Fibroblast of villous mesenchyme (primary cell): Measurements from ENCODE around the gene GPR35. TPM values are rescaled to one million over a fixed set of nuclear protein-coding genes. Genes with fewer than 3 reads are reported as not detected.

ENCODE experiments used
- DNase-seq: peaks from one replicate; pipeline ENCODE4 v3.0.0-alpha.2; 2010; ENCODE audit warnings: low read depth
- H3K4me3 ChIP-seq: 2 replicates; pipeline ENCODE4 v1.5.1; 2011; ENCODE audit warnings: low read depth, mild to moderate bottlenecking, low read length
- total RNA-seq: library from RNA; depleted of rRNA; stranded (reverse); fragments of >200 nt; gene quantifications from 2 replicates; pipeline ENCODE4 v1.2.3, GENCODE V29; 2012
- TF ChIP-seq, protein P1 (sequence below): IDR thresholded peaks from 2 replicates; pipeline ENCODE4 v1.5.1; 2012; ENCODE audit warnings: low read depth, mild to moderate bottlenecking, low read length; ENCODE audit not compliant: insufficient read depth

The GPR35 gene
- total RNA-seq, 1 donor: 0.43 TPM

DNA sequence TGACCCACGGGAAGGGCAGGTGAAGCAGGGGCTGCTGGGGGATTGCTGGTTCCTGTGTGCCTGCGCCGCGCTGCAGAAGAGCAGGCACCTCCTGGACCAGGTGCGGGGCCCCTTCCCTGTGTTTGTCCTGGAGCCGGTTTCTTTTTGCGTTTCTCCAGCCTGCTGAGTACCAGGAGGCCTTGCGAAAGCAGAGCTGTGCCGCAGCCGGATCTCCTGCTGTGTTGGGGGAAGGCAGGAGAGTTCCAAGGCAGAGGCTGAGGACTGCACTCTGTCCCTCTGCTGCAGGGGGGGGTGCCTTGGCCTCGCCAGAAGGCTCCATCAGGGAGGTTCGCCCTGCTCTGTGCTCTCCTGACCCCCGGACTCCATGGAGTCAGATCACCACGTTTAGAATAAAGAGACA, 35.9 kb upstream of the GPR35 start:
- H3K4me3 ChIP-seq: no peak overlapping the region
- TF ChIP-seq, protein P1, sequence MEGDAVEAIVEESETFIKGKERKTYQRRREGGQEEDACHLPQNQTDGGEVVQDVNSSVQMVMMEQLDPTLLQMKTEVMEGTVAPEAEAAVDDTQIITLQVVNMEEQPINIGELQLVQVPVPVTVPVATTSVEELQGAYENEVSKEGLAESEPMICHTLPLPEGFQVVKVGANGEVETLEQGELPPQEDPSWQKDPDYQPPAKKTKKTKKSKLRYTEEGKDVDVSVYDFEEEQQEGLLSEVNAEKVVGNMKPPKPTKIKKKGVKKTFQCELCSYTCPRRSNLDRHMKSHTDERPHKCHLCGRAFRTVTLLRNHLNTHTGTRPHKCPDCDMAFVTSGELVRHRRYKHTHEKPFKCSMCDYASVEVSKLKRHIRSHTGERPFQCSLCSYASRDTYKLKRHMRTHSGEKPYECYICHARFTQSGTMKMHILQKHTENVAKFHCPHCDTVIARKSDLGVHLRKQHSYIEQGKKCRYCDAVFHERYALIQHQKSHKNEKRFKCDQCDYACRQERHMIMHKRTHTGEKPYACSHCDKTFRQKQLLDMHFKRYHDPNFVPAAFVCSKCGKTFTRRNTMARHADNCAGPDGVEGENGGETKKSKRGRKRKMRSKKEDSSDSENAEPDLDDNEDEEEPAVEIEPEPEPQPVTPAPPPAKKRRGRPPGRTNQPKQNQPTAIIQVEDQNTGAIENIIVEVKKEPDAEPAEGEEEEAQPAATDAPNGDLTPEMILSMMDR: no peak
- DNase-seq: no peak

GRCh38 chr2:240589850-240590525, 35.3 kb upstream of the GPR35 start:
- DNase-seq: no peak
- TF ChIP-seq, protein P1: no peak
- H3K4me3 ChIP-seq: no peak overlapping the region

GRCh38 chr2:240590681-240591111, 34.6 kb upstream of the GPR35 start:
- H3K4me3 ChIP-seq: no peak overlapping the region
- TF ChIP-seq, protein P1: no peak
- no peak for DNase-seq

DNA sequence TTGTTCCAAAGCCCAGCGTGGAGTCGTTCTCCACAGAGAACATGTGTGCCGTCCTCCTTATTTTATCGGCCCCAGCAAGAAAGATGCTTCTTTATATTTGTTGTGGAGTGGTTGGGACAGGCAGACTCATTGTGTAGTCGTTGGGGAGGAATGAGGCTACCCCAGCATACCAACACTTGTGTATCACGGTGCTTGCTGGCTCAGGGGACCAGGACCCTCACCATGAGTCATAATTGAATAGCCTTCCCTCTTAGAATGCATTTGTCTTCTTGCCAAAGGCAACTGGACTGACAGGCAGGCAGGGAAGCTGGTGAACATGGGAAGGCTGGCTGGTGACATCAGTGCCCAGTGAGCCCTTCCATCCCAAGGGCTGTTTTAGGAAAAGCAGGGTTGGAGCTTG, 34.1 kb upstream of the GPR35 start:
- DNase-seq: no peak
- no peak overlapping the region for H3K4me3 ChIP-seq
- TF ChIP-seq, protein P1: no peak

DNA sequence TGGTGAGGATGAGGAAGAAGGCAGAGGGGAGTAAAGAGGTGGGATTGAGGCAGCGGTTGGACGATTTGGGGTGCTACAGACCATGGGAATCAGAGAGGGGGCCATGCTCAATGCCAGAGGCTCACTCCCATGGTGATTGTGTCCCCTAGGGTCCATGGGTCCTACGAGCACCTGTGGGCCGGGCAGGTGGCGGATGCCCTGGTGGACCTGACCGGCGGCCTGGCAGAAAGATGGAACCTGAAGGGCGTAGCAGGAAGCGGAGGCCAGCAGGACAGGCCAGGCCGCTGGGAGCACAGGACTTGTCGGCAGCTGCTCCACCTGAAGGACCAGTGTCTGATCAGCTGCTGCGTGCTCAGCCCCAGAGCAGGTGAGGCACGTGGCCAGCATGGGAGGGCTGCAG, 33.5 kb upstream of the GPR35 start:
- no peak for DNase-seq
- TF ChIP-seq, protein P1: no peak
- H3K4me3 ChIP-seq: no peak overlapping the region

GRCh38 chr2:240593026-240593702, 32.1 kb upstream of the GPR35 start:
- no peak overlapping the region for H3K4me3 ChIP-seq
- TF ChIP-seq, protein P1: no peak
- no peak for DNase-seq
